Mesenchymal stem cell (in vitro differentiated cells and primary cell): ENCODE measurements around the gene GPAM.

ENCODE experiments used
- DNase-seq: peaks from one replicate; pipeline ENCODE4 v3.0.0-alpha.2; 2013
- H2AFZ ChIP-seq: one replicate; pipeline ENCODE4 v1.6.1; 2013; ENCODE audit warnings: low read depth, mild to moderate bottlenecking, control low read depth, inconsistent platforms, low read length, moderate library complexity
- H2AK5ac ChIP-seq: 2 replicates; pipeline ENCODE4 v1.6.1; 2013; ENCODE audit warnings: low read length, moderate library complexity, mild to moderate bottlenecking, inconsistent platforms; ENCODE audit not compliant: severe bottlenecking
- H2BK120ac ChIP-seq: one replicate; pipeline ENCODE4 v1.6.1; 2013; ENCODE audit warnings: low read depth, mild to moderate bottlenecking, inconsistent platforms, low read length, moderate library complexity
- H2BK12ac ChIP-seq, 2 experiments: one replicate each; pipeline ENCODE4 v1.6.1; 2013; ENCODE audit warnings: inconsistent platforms in 2 of 2, low read length in 2 of 2, mild to moderate bottlenecking in 2 of 2, moderate library complexity in 2 of 2, control low read depth in 1 of 2
- H2BK15ac ChIP-seq: one replicate; pipeline ENCODE4 v1.6.1; 2013; ENCODE audit warnings: mild to moderate bottlenecking, low read depth, inconsistent platforms; ENCODE audit not compliant: poor library complexity, severe bottlenecking
- H2BK5ac ChIP-seq: 2 replicates; pipeline ENCODE4 v1.6.1; 2013; ENCODE audit warnings: low read depth, mild to moderate bottlenecking, low read length, control low read depth, inconsistent platforms; ENCODE audit not compliant: poor library complexity, severe bottlenecking
- H3K14ac ChIP-seq, 2 experiments: one replicate each; pipeline ENCODE4 v1.6.1; 2013; ENCODE audit warnings: inconsistent platforms in 2 of 2, low read length in 2 of 2, control low read depth in 1 of 2, mild to moderate bottlenecking in 1 of 2, moderate library complexity in 1 of 2
- H3K18ac ChIP-seq, 2 experiments: one replicate each; pipeline ENCODE4 v1.6.1; 2013; ENCODE audit warnings: inconsistent platforms in 2 of 2, low read length in 2 of 2, control low read depth in 1 of 2, low read depth in 1 of 2, mild to moderate bottlenecking in 1 of 2
- H3K23ac ChIP-seq, 2 experiments: one replicate each; pipeline ENCODE4 v1.6.1; 2013; ENCODE audit warnings: inconsistent platforms in 2 of 2, low read length in 2 of 2, mild to moderate bottlenecking in 2 of 2, moderate library complexity in 2 of 2, control low read depth in 1 of 2
- H3K27ac ChIP-seq: 2 replicates; pipeline ENCODE4 v1.5.1; 2013; ENCODE audit warnings: mild to moderate bottlenecking, moderate library complexity, low read length, control low read depth, inconsistent platforms; ENCODE audit not compliant: poor library complexity, severe bottlenecking
- H3K27me3 ChIP-seq, 2 experiments: 2 replicates each; pipeline versions ENCODE4 v1.6.1 to v1.7.0; 2013; ENCODE audit warnings: low read length in 2 of 2, mild to moderate bottlenecking in 2 of 2, moderate library complexity in 2 of 2, control low read depth in 1 of 2, inconsistent platforms in 1 of 2; ENCODE audit not compliant: control insufficient read depth in 1 of 2, insufficient read depth in 1 of 2
- H3K36me3 ChIP-seq, 2 experiments: 2 replicates each; pipeline versions ENCODE4 v1.6.1 to v1.7.0; 2013; ENCODE audit warnings: low read length in 2 of 2, control low read depth in 1 of 2, inconsistent platforms in 1 of 2, low read depth in 1 of 2, mild to moderate bottlenecking in 1 of 2; ENCODE audit not compliant: insufficient read depth in 2 of 2, control insufficient read depth in 1 of 2
- H3K4ac ChIP-seq, 2 experiments: one replicate each; pipeline ENCODE4 v1.6.1; 2013; ENCODE audit warnings: inconsistent platforms in 2 of 2, low read length in 2 of 2, mild to moderate bottlenecking in 2 of 2, moderate library complexity in 2 of 2, control low read depth in 1 of 2, low read depth in 1 of 2
- H3K4me1 ChIP-seq: 2 replicates; pipeline ENCODE4 v1.6.1; 2013; ENCODE audit warnings: low read depth, low read length, control low read depth; ENCODE audit not compliant: control insufficient read depth, insufficient read depth
- H3K4me2 ChIP-seq: 2 replicates; pipeline ENCODE4 v1.6.1; 2013; ENCODE audit warnings: low read length, mild to moderate bottlenecking, inconsistent platforms; ENCODE audit not compliant: poor library complexity, severe bottlenecking
- H3K4me3 ChIP-seq, 2 experiments: 2 replicates each; pipeline versions ENCODE4 v1.5.1 to v1.7.0; 2013; ENCODE audit warnings: low read length in 2 of 2, mild to moderate bottlenecking in 2 of 2, control low read depth in 1 of 2, low read depth in 1 of 2; ENCODE audit not compliant: insufficient read depth in 1 of 2
- H3K79me1 ChIP-seq: replicated peaks from 2 replicates; pipeline ENCODE4 v1.6.1; 2013; ENCODE audit warnings: mild to moderate bottlenecking, control low read depth, low read length, inconsistent platforms; ENCODE audit not compliant: poor library complexity, severe bottlenecking
- H3K9ac ChIP-seq: 2 replicates; pipeline ENCODE4 v1.7.0; 2013; ENCODE audit warnings: mild to moderate bottlenecking, low read length, moderate library complexity
- H3K9me3 ChIP-seq: 2 replicates; pipeline ENCODE4 v1.7.0; 2013; ENCODE audit warnings: mild to moderate bottlenecking, low read length; ENCODE audit not compliant: control insufficient read depth
- H4K8ac ChIP-seq: one replicate; pipeline ENCODE4 v1.6.1; 2013; ENCODE audit warnings: inconsistent platforms, mild to moderate bottlenecking, low read length, moderate library complexity
- H4K91ac ChIP-seq: one replicate; pipeline ENCODE4 v1.6.1; 2013; ENCODE audit warnings: mild to moderate bottlenecking, low read length, inconsistent platforms
- WGBS: methylation state at CpG from one replicate; pipeline ENCODE4 v1.1.7; 2013; ENCODE audit warnings: mixed read lengths; 5-methylcytosine and 5-hydroxymethylcytosine counted together

Gene GPAM

GRCh38 chr10:112210666-112211065 is 27.1 kb upstream of the GPAM start:
- H3K9ac ChIP-seq, result no peak overlapping the region
- H3K4me1 ChIP-seq, result no peaks in the 10 kb centered on the region
- H3K4me3 ChIP-seq, result no peak overlapping the region
- no peak overlapping the region for H2AK5ac ChIP-seq
- no peak overlapping the region for H3K18ac ChIP-seq
- H2BK120ac ChIP-seq, result no peak overlapping the region
- H3K4me2 ChIP-seq, result no peak overlapping the region
- no peaks in the 10 kb centered on the region for H3K36me3 ChIP-seq
- no peak overlapping the region for H3K14ac ChIP-seq
- no peak overlapping the region for H3K4ac ChIP-seq
- H3K27ac ChIP-seq, result no peak overlapping the region
- no peak overlapping the region for H2AFZ ChIP-seq
- H2BK5ac ChIP-seq, result no peak overlapping the region
- H2BK12ac ChIP-seq, result no peak overlapping the region
- H3K27me3 ChIP-seq, result no peaks in the 10 kb centered on the region
- H3K9me3 ChIP-seq, result no peaks in the 10 kb centered on the region
- H3K79me1 ChIP-seq, result no peaks in the 10 kb centered on the region
- no peak overlapping the region for H4K91ac ChIP-seq
- WGBS, result 83% methylated on average over 2 of the region's 4 CpGs
- H3K23ac ChIP-seq, result no peak overlapping the region
- no peak overlapping the region for H2BK15ac ChIP-seq
- no peak overlapping the region for H4K8ac ChIP-seq
- no peak for DNase-seq

DNA sequence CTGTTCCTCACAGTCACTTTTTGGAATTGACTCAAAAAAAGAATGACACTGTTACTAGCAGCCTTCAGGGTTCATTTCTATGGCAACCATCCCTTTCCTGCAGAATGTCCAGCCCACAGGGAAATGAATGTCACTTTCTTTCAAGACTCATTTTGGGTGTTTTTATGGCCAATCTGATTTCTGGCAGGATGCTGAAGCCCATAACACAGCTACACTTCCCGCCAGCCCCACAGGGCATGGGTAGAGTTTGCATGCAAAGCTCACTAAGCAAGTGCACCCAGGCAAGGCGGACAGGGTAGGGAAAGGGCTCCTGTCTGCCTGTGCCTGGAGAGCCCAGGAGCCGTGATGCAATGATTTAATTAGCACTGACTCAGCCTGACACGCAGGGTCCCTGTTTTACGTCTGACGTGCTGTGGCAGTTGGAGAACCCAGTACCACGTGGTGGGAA is 26.1 kb upstream of the GPAM start:
- Histone ChIP-seq H3K18ac (no peak overlapping the region), H4K91ac (no peak overlapping the region), H2BK120ac (no peak overlapping the region)

GRCh38 chr10:112208997-112209396 is 25.4 kb upstream of the GPAM start:
- no peaks in the 10 kb centered on the region for H3K79me1 ChIP-seq
- H3K4me1 ChIP-seq, result no peaks in the 10 kb centered on the region
- H2BK5ac ChIP-seq, result no peak overlapping the region
- 93% methylated on average over 6 of the region's 6 CpGs for WGBS
- no peak overlapping the region for H3K27ac ChIP-seq
- no peak overlapping the region for H2BK15ac ChIP-seq
- no peaks in the 10 kb centered on the region for H3K9me3 ChIP-seq
- no peak overlapping the region for H3K23ac ChIP-seq
- no peak overlapping the region for H4K8ac ChIP-seq
- H3K4me2 ChIP-seq, result no peak overlapping the region
- peak; percentile 5 for DNase-seq
- no peak overlapping the region for H2AK5ac ChIP-seq
- H2BK120ac ChIP-seq, result no peak overlapping the region
- no peak overlapping the region for H2AFZ ChIP-seq
- H4K91ac ChIP-seq, result no peak overlapping the region
- no peak overlapping the region for H3K18ac ChIP-seq
- H3K9ac ChIP-seq, result peak overlapping the region; percentile 71
- H3K4me3 ChIP-seq, result peak overlapping the region in 1 of 2 experiments; percentile 49
- no peak overlapping the region for H3K14ac ChIP-seq
- H3K27me3 ChIP-seq, result no peaks in the 10 kb centered on the region
- no peak overlapping the region for H2BK12ac ChIP-seq
- H3K4ac ChIP-seq, result no peak overlapping the region
- no peaks in the 10 kb centered on the region for H3K36me3 ChIP-seq

More for the DNA sequence above, 26.1 kb upstream of the GPAM start:
- peak; percentile 17 for DNase-seq
- Histone ChIP-seq H3K27me3 (no peaks in the 10 kb centered on the region), H2AFZ (no peak overlapping the region), H3K4me1 (no peaks in the 10 kb centered on the region), H3K14ac (no peak overlapping the region), H3K79me1 (no peaks in the 10 kb centered on the region), H2BK12ac (no peak overlapping the region), H3K9me3 (no peaks in the 10 kb centered on the region), H3K4ac (no peak overlapping the region), H3K23ac (no peak overlapping the region), H2AK5ac (no peak overlapping the region), H3K36me3 (no peaks in the 10 kb centered on the region), H4K8ac (no peak overlapping the region), H3K4me2 (no peak overlapping the region), H3K4me3 (peak overlapping the region in 1 of 2 experiments; percentile 49), H3K9ac (peak overlapping the region; percentile 42), H2BK5ac (no peak overlapping the region), H2BK15ac (no peak overlapping the region), H3K27ac (no peak overlapping the region)
- WGBS, result 39% methylated on average over 5 of the region's 7 CpGs

- Histone ChIP-seq H3K36me3 (no peaks in the 10 kb centered on the region), H3K9ac (peak overlapping the region; percentile 71), H3K4me1 (no peaks in the 10 kb centered on the region), H4K8ac (no peak overlapping the region), H3K27ac (no peak overlapping the region), H4K91ac (no peak overlapping the region), H3K4me2 (no peak overlapping the region), H3K27me3 (no peaks in the 10 kb centered on the region), H3K23ac (no peak overlapping the region), H3K4me3 (peak overlapping the region in 1 of 2 experiments; percentile 49), H3K9me3 (no peaks in the 10 kb centered on the region), H2BK120ac (no peak overlapping the region), H3K14ac (no peak overlapping the region), H3K18ac (no peak overlapping the region), H3K4ac (no peak overlapping the region), H3K79me1 (no peaks in the 10 kb centered on the region), H2BK15ac (no peak overlapping the region), H2AFZ (no peak overlapping the region), H2BK5ac (no peak overlapping the region), H2AK5ac (no peak overlapping the region), H2BK12ac (no peak overlapping the region)
- DNase-seq, result no peak
- WGBS, result 78% methylated on average over 3 of the region's 4 CpGs
Observed at GRCh38 chr10:112208292-112208691, 24.7 kb upstream of the GPAM start.
